RWPE2 (cell line): Measurements from ENCODE around the gene OXSR1.

Experiments
- ATAC-seq: fragments of 200-7000 bp; cut with Tn5 transposase; 3 replicates; pipeline ENCODE4 v1.9.1; 2021; ENCODE audit warnings: low read depth
- DNase-seq: peaks from one replicate; pipeline ENCODE4 v3.0.0-alpha.2; 2020; ENCODE audit warnings: low spot score
- H3K27ac ChIP-seq: fragments of 450-650 bp; 2 replicates; pipeline ENCODE4 v1.5.1; 2017; ENCODE audit warnings: mild to moderate bottlenecking; ENCODE audit not compliant: poor library complexity, severe bottlenecking
- H3K27me3 ChIP-seq: fragments of 250-450 bp; sonication (Bioruptor Pico); 2 replicates; pipeline ENCODE4 v1.5.1; 2021; ENCODE audit warnings: mild to moderate bottlenecking, moderate library complexity; ENCODE audit not compliant: insufficient read depth, poor library complexity, severe bottlenecking
- H3K36me3 ChIP-seq: fragments of 250-450 bp; sonication (Bioruptor Pico); 2 replicates; pipeline ENCODE4 v1.5.1; 2020; ENCODE audit warnings: low read depth, mild to moderate bottlenecking, moderate library complexity
- H3K4me1 ChIP-seq: fragments of 250-450 bp; sonication (Bioruptor Pico); 2 replicates; pipeline ENCODE4 v1.5.1; 2021; ENCODE audit warnings: mild to moderate bottlenecking, moderate library complexity; ENCODE audit not compliant: insufficient read depth, poor library complexity, severe bottlenecking
- H3K4me3 ChIP-seq: fragments of 250-450 bp; sonication (Bioruptor Pico); 2 replicates; pipeline ENCODE4 v1.5.1; 2021; ENCODE audit warnings: mild to moderate bottlenecking, moderate library complexity; ENCODE audit not compliant: severe bottlenecking
- H3K9me3 ChIP-seq: fragments of 250-450 bp; sonication (Bioruptor Pico); 2 replicates; pipeline ENCODE4 v1.5.1; 2021; ENCODE audit warnings: mild to moderate bottlenecking, moderate library complexity; ENCODE audit not compliant: severe bottlenecking
- CTCF ChIP-seq: fragments of 450-650 bp; IDR thresholded peaks from one replicate; pipeline ENCODE4 v1.5.1; 2017; ENCODE audit warnings: mild to moderate bottlenecking, moderate library complexity; ENCODE audit not compliant: poor library complexity, severe bottlenecking

Gene OXSR1

GRCh38 chr3:38276081-38276916 is 111.0 kb downstream of the OXSR1 start:
- Histone ChIP-seq H3K27me3 (no peaks in the 10 kb centered on the region), H3K4me3 (no peak overlapping the region), H3K27ac (no peak overlapping the region), H3K36me3 (no peaks in the 10 kb centered on the region), H3K4me1 (no peaks in the 10 kb centered on the region), H3K9me3 (no peaks in the 10 kb centered on the region)
- ATAC-seq (no peak), DNase-seq (no peak)
- TF ChIP-seq CTCF = no peak

DNA sequence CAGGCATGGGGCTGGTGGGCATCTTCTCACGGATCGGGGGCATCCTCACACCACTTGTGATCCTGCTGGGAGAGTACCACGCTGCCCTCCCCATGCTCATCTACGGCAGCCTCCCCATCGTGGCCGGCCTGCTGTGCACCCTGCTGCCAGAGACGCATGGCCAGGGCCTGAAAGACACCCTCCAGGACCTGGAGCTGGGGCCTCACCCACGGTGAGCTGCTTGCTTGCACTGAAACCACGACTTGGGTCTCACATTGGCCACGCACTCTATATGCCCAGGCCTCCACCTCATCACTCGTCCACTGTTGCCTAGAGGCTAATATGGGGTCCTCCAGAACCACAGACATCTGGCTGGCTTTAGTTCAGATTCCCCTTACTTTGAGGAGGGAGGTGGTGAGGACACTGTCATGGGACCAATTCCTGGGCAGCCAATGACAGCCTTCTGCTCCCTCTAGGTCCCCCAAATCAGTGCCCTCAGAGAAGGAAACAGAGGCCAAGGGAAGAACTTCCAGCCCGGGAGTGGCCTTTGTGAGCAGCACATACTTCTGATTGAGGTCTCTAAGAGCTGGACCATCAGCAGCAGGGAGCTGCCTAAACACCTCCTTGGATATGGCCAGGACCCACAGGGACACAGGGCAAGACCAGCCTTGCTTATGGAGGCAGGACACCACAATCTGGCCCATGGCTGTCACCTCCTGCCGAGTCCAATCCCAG is 111.7 kb downstream of the OXSR1 start:
- no peak overlapping the region for H3K4me3 ChIP-seq
- H3K27me3 ChIP-seq = no peaks in the 10 kb centered on the region
- DNase-seq = no peak
- no peak for ATAC-seq
- H3K36me3 ChIP-seq = no peaks in the 10 kb centered on the region
- no peaks in the 10 kb centered on the region for H3K9me3 ChIP-seq
- H3K4me1 ChIP-seq = no peaks in the 10 kb centered on the region
- H3K27ac ChIP-seq = no peak overlapping the region
- TF ChIP-seq CTCF = no peak

- Histone ChIP-seq H3K27ac (no peak overlapping the region), H3K36me3 (no peaks in the 10 kb centered on the region), H3K4me3 (no peak overlapping the region), H3K4me1 (no peaks in the 10 kb centered on the region), H3K9me3 (no peaks in the 10 kb centered on the region), H3K27me3 (no peaks in the 10 kb centered on the region)
- DNase-seq (no peak), ATAC-seq (no peak)
- TF ChIP-seq CTCF = no peak
Observed at GRCh38 chr3:38278841-38279240, 113.5 kb downstream of the OXSR1 start.

DNA sequence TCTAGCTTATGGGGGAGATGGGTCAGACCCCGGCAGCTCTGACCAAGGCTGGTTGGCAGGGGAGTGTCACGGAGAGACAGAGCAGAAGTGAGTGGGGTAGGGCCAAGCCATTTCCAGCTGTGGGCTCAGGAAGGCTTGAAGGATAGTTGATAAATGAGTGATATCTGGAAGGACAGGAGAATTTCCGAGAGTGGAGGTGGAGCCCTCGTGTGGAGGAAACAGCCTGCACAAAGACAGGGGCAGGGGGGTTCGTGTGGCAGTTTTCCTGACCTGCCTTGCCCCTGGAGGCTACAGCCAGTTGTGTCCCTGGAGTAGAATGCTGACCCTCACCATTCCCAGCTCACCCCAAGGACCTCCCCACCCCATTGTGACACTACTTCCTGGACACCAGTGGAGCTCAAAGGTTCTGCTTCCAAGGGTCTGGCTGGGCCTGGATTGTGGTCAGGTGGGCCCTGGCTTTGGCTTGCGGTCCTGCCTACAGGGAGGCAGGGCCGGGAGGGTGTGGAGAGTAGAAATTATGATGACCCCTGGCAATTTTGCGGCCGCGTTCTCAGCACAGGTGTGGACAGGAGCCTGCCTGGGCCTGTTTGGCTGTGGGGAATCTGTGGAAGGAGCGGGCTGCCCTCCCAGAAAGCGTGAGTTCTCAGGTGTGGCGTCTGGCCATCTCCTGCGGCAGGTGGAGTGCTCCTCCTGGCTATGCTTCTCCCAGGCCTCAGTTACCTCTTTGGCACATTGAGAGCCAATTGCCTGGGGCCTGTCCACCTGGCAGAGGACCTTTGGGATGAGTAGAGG is 116.8 kb downstream of the OXSR1 start, which contains the start of gene SLC22A14:
Gene SLC22A14 (plus strand): TSS at position 400 of the 792 bp plus-strand sequence. CDS start 23,733 bp downstream, outside the sequence.
- peak; percentile 18 for TF ChIP-seq CTCF

More for the DNA sequence above, 116.8 kb downstream of the OXSR1 start, which contains the start of gene SLC22A14:
- DNase-seq = no peak
- H3K4me3 ChIP-seq = no peak within 1 kb of the TSS
- no peak within 1 kb of the TSS for H3K27ac ChIP-seq
- H3K36me3 ChIP-seq = no peaks in the 10 kb centered on the region
- no peaks in the 10 kb centered on the region for H3K4me1 ChIP-seq
- H3K27me3 ChIP-seq = no peaks in the 10 kb centered on the region
- ATAC-seq = peak; percentile 56
- no peaks in the 10 kb centered on the region for H3K9me3 ChIP-seq
